ENCODE results near the gene BCAS4. TPM values are rescaled to one million over a fixed set of nuclear protein-coding genes. Genes with fewer than 3 reads are reported as not detected.
"Not testable (repeated sequence)": the region's sequence is repeated elsewhere in the genome, so short reads cannot be mapped to it uniquely, and the experiment has no call there.

BCAS4 gene
- total RNA-seq, 4 donors from 2014 or later: 0.30 to 0.84 (median 0.51) TPM

- no peaks in the 10 kb centered on the region for H3K36me3 ChIP-seq
- no peaks in the 10 kb centered on the region for H3K27me3 ChIP-seq
- no peak overlapping the region for H3K4me3 ChIP-seq
- no peak for TF ChIP-seq EP300 (IDR thresholded peaks at IDR 0.05)
- TF ChIP-seq CTCF (IDR thresholded peaks at IDR 0.05): no peak
- no peak for TF ChIP-seq POLR2A (IDR thresholded peaks at IDR 0.05)
- WGBS, 2 donors: 64 to 65% methylated on average over 8 of the region's 8 CpGs
- H3K27ac ChIP-seq: no peak overlapping the region
- H3K4me1 ChIP-seq: no peaks in the 10 kb centered on the region
- no peak for DNase-seq (ENCODE audit: low spot score in 2 of 2)
- no peaks in the 10 kb centered on the region for H3K9me3 ChIP-seq
Observed at GRCh38 chr20:50776122-50776817, 18.6 kb upstream of the BCAS4 start.

DNA sequence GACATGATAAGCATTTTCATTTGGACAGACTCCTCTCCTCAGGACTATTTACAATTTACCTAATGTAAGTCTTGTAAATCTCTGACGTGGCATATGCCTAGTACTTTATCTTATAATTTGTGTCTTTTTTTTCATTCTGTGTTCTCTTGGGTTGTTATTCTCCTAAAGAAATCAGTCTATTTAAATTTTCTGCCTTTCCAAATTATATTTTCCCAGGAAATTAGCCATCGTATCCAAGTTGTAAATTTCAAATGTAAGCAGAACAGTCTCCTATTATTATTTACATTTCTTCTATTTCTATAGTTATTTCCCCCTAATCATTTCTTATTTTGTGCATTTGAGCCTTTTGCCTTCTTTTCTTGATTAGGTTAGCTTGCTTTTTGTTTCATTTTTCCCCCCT, 17.5 kb upstream of the BCAS4 start:
- Histone ChIP-seq H3K27ac (no peak overlapping the region), H3K27me3 (no peaks in the 10 kb centered on the region), H3K4me1 (no peaks in the 10 kb centered on the region), H3K4me3 (no peak overlapping the region), H3K9me3 (no peaks in the 10 kb centered on the region), H3K36me3 (no peaks in the 10 kb centered on the region)
- no peak for DNase-seq (ENCODE audit: low spot score in 2 of 2)
- WGBS, 2 donors: 69 to 72% methylated on average over 2 of the region's 2 CpGs
- no peak for TF ChIP-seq POLR2A (IDR thresholded peaks at IDR 0.05)
- no peak for TF ChIP-seq CTCF (IDR thresholded peaks at IDR 0.05)

GRCh38 chr20:50778994-50779393, 15.9 kb upstream of the BCAS4 start:
- not testable (repeated sequence) for H3K36me3 ChIP-seq; H3K27me3 ChIP-seq; H3K4me3 ChIP-seq; H3K4me1 ChIP-seq; DNase-seq (ENCODE audit: low spot score in 2 of 2); H3K9me3 ChIP-seq; H3K27ac ChIP-seq
- 66 to 72% methylated on average over 8 of the region's 8 CpGs for WGBS, 2 donors

- no peaks in the 10 kb centered on the region for H3K9me3 ChIP-seq
- WGBS, 2 donors: 98 to 100% methylated on average over 2 of the region's 2 CpGs
- TF ChIP-seq EP300 (IDR thresholded peaks at IDR 0.05) (no peak), POLR2A (IDR thresholded peaks at IDR 0.05) (no peak), CTCF (IDR thresholded peaks at IDR 0.05) (no peak)
- DNase-seq (ENCODE audit: low spot score in 2 of 2): no peak
- H3K4me3 ChIP-seq: no peak overlapping the region
- no peak overlapping the region for H3K27ac ChIP-seq
- peaks cover 0 to 10% (median 2%) of the 10 kb centered on the region in 4 donors for H3K4me1 ChIP-seq
- no peaks in the 10 kb centered on the region for H3K27me3 ChIP-seq
- no peaks in the 10 kb centered on the region for H3K36me3 ChIP-seq
Observed at GRCh38 chr20:50783390-50783789, 11.5 kb upstream of the BCAS4 start.

GRCh38 chr20:50783903-50784302, 11.0 kb upstream of the BCAS4 start:
- Histone ChIP-seq H3K4me3 (no peak overlapping the region), H3K27ac (no peak overlapping the region), H3K9me3 (no peaks in the 10 kb centered on the region), H3K27me3 (no peaks in the 10 kb centered on the region), H3K36me3 (no peaks in the 10 kb centered on the region), H3K4me1 (peaks cover 0 to 15% (median 2%) of the 10 kb centered on the region in 4 donors)
- TF ChIP-seq CTCF (IDR thresholded peaks at IDR 0.05) (no peak), POLR2A (IDR thresholded peaks at IDR 0.05) (no peak), EP300 (IDR thresholded peaks at IDR 0.05) (no peak)
- 86 to 88% methylated on average over 6 of the region's 6 CpGs for WGBS, 2 donors
- no peak for DNase-seq (ENCODE audit: low spot score in 2 of 2)

DNA sequence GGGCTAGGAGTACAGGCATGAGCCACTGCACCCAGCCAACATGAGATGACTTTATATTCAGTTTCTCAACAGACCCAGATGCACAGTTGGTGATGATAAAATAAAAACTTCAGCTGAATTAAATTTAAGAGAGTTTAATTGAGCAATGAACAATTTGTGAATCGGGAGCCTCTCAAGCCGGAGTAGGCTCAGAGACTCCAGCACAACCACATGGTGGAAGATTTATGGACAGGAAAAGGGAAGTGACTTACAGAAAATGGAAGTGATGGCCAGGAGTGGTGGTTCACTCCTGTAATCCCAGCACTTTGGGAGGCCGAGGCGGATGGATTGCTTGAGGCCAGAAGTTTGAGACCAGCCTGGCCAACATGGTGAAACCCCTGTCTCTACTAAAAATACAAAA, 10.4 kb upstream of the BCAS4 start:
- no peaks in the 10 kb centered on the region for H3K36me3 ChIP-seq
- WGBS, 2 donors: 86 to 89% methylated on average over 4 of the region's 4 CpGs
- no peaks in the 10 kb centered on the region for H3K9me3 ChIP-seq
- no peak overlapping the region for H3K4me3 ChIP-seq
- H3K27ac ChIP-seq: no peak overlapping the region
- no peaks in the 10 kb centered on the region for H3K27me3 ChIP-seq
- no peak for TF ChIP-seq POLR2A (IDR thresholded peaks at IDR 0.05)
- no peak for TF ChIP-seq EP300 (IDR thresholded peaks at IDR 0.05)
- no peak for TF ChIP-seq CTCF (IDR thresholded peaks at IDR 0.05)
- no peak for DNase-seq (ENCODE audit: low spot score in 2 of 2)
- peaks cover 0 to 16% (median 2%) of the 10 kb centered on the region in 4 donors for H3K4me1 ChIP-seq

Measured in tibial nerve (tissue), 4 donors.